HG03280 (cell line): ENCODE results near the gene TPM1.

Source experiments
- ATAC-seq: cut with Tn5 transposase; IDR thresholded peaks from one replicate; pipeline ENCODE4 v1.9.1; 2021; ENCODE audit warnings: mild to moderate bottlenecking, moderate library complexity; ENCODE audit not compliant: unreplicated experiment

TPM1 gene

GRCh38 chr15:63040954-63041353 lies 1.6 kb upstream of the TPM1 start:
- no peak for ATAC-seq

GRCh38 chr15:63041402-63041973 lies 1.1 kb upstream of the TPM1 start:
- no peak for ATAC-seq

GRCh38 chr15:63042877-63043334 lies 359 bp downstream of the TPM1 start:
- no peak for ATAC-seq

GRCh38 chr15:63043335-63044076 lies 959 bp downstream of the TPM1 start:
- ATAC-seq: no peak

DNA sequence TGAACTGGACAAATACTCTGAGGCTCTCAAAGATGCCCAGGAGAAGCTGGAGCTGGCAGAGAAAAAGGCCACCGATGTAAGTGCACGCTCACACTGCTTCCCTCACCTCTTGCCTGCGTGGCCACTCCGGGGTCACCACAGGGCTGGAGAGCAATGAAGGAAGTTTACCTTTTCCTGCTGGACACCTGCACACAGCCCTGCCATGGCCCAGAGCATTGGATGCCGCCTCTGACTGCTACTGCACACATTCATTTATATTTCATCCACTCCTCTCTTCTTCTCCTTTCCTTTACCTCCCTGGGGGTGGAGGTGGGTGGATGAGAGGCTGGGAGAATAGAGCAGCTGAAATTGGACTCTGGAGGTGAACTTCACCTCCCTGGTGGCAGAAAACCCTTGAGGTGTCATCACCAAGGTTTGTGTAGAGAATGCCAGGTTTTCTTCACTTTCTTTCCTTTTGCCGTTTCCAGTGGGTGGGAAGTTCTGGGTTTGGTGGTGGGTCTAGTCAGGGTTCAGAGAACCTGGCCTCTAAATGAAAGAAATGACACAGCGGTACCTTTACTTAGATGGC lies 1.6 kb downstream of the TPM1 start:
- ATAC-seq: no peak

DNA sequence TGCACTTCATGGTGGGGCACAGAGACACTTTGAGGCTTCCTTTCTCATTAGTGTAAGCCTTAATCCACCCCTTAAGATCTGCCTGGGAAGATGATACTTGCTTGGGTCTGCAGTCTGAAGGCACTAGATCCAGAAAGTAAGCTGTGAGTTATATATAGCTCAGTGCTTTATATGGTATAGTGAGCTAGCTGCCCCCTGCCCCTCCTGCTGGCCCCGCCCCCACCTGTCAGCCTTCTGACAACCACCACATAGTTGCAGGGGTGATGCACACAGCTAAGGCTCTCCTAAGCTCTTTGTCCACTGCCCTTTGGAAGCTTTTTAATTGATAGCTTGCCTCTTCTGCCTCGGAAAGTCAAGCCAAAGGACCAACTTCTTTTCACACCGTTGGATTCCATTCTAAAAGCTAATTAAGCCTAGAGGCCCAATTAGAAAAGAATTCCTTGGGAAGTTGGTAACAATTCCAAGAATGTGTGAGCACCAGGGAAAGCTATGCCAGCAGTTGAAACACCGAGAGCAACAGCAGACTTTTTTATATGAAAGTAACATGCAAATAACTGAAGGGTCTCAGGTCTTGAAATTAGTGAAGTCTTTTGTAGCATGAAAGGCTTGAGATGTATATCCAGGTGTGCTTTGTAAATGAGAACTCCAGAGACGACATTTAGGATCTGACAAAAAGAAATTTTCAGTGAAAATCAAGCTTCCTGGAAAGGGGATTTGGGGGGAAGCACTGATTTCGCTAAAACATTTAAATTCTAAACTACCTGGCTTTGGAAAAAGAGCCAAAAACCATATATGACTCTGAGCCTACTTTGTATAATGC lies 2.3 kb downstream of the TPM1 start:
- ATAC-seq: no peak

DNA sequence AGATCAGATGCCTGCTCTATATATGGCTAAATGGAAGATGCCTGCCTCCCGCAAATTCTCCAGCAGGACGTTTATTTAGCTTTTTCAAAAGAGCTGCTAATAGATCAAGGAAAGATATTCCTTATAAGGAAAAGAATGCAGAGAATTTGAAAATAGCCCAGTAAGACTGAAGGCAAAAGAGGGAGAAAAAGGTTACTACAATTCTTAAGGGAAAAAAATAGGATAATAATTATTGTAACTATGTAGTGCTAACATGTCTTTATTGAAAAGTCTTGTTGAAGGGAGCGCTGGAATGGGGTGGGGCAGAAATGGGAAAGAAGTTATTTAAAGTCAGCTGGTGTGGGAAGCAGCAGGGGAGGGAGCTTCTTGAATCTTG lies 2.9 kb downstream of the TPM1 start:
- ATAC-seq: no peak

GRCh38 chr15:63045879-63046278 lies 3.3 kb downstream of the TPM1 start:
- ATAC-seq: no peak

GRCh38 chr15:63046917-63047760 lies 4.6 kb downstream of the TPM1 start:
- no peak for ATAC-seq

GRCh38 chr15:63047792-63048114 lies 5.2 kb downstream of the TPM1 start:
- no peak for ATAC-seq

DNA sequence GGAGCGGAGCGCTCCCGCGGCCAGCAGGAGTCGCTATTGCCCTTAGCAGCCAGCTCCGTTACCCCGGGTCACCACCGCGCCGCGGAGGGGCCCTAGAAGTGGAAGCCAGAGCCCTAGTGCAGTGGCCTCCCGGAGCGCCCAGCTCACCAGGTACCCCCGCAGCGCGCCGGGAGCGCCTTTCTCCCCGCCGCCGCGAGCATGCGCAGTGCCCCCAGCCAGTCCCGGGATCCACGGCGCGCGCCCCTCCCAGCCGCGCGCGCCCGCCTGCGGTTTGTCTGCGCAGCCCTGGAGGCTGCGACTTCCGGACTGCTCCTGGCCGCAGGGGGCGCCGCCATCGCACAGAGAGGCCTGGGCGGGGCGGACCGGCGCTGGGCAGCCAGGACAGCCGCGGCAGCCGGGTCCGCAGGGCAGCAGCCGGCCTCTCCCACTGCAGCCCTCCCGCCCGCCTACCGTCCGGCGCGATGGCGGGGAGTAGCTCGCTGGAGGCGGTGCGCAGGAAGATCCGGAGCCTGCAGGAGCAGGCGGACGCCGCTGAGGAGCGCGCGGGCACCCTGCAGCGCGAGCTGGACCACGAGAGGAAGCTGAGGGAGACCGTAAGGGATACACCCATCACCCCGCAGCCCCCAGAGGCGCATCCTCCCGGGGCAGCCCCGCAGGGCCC lies 5.7 kb downstream of the TPM1 start:
- ATAC-seq: peak; percentile 88

GRCh38 chr15:63048776-63049665 lies 6.5 kb downstream of the TPM1 start:
- peak; percentile 23 for ATAC-seq

- ATAC-seq: no peak
Observed at GRCh38 chr15:63049783-63050371, 7.3 kb downstream of the TPM1 start.

DNA sequence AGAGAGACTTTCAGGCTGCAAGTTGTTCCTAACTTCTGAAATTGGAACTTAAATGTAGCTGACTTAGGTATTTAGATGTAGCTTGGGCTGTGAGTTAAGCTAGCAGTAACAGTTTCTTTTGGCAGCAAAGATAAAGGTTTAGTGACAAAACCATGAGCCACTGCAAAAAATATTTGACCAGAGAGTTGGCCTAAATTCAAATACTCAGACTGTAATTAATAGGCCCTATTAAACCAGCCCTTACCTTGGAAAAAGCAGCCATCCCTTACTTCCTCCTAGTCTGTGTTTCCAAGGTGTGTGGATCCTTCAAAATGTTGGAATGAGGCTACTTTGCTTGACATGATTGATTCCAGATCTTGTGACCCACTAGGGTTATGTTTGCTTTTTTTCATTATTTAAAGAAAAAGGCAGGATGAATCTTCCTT lies 8.2 kb downstream of the TPM1 start:
- no peak for ATAC-seq

- no peak for ATAC-seq
Observed at GRCh38 chr15:63051156-63052066, 8.9 kb downstream of the TPM1 start.

GRCh38 chr15:63052077-63052841 lies 9.7 kb downstream of the TPM1 start:
- ATAC-seq: no peak
